Activated T-helper 2 cell treated with anti-CD3 and anti-CD28 coated beads, Interferon-gamma antibody, Interleukin-2, Interleukin-4, amounts not matched to agents 10 μg/mL and 5 μg/mL and 100 μg/mL, durations not matched to agents 14 hours and 24 hours and 36 hours (primary cell): ENCODE results near the gene ATP6V1G1. TPM values are rescaled to one million over a fixed set of nuclear protein-coding genes. Genes with fewer than 3 reads are reported as not detected.
"Not testable (repeated sequence)": the region's sequence is repeated elsewhere in the genome, so short reads cannot be mapped to it uniquely, and the experiment has no call there.

Experiments used
- DNase-seq: peaks from one replicate; pipeline ENCODE4 v3.0.0; 2021; ENCODE audit warnings: low spot score
- H3K27ac Mint-ChIP-seq: one replicate; pipeline ENCODE4 v1.8.0; 2021; ENCODE audit warnings: mixed read lengths
- H3K27me3 Mint-ChIP-seq: one replicate; pipeline ENCODE4 v1.8.0; 2021; ENCODE audit warnings: low read depth, mixed read lengths
- H3K36me3 Mint-ChIP-seq: one replicate; pipeline ENCODE4 v1.8.0; 2021; ENCODE audit warnings: low read depth, mixed read lengths
- H3K4me1 Mint-ChIP-seq: one replicate; pipeline ENCODE4 v1.8.0; 2021; ENCODE audit warnings: low read depth, mixed read lengths
- H3K4me3 Mint-ChIP-seq: one replicate; pipeline ENCODE4 v1.8.0; 2021; ENCODE audit warnings: low read depth, mild to moderate bottlenecking, moderate library complexity, mixed read lengths
- H3K9me3 Mint-ChIP-seq: one replicate; pipeline ENCODE4 v1.8.0; 2021; ENCODE audit warnings: mixed read lengths
- intact Hi-C: fragments of 100-400 bp; cut with micrococcal nuclease; formaldehyde crosslinking; loops from one replicate; pipeline ENCODE4 v1.15.1; 2023
- total RNA-seq: library from RNA; stranded (reverse); gene quantifications from 2 replicates; pipeline ENCODE4 v1.2.3, GENCODE V29; 2022

Gene ATP6V1G1
- total RNA-seq, 1 donor from 2014 or later: 48.1 TPM

DNA sequence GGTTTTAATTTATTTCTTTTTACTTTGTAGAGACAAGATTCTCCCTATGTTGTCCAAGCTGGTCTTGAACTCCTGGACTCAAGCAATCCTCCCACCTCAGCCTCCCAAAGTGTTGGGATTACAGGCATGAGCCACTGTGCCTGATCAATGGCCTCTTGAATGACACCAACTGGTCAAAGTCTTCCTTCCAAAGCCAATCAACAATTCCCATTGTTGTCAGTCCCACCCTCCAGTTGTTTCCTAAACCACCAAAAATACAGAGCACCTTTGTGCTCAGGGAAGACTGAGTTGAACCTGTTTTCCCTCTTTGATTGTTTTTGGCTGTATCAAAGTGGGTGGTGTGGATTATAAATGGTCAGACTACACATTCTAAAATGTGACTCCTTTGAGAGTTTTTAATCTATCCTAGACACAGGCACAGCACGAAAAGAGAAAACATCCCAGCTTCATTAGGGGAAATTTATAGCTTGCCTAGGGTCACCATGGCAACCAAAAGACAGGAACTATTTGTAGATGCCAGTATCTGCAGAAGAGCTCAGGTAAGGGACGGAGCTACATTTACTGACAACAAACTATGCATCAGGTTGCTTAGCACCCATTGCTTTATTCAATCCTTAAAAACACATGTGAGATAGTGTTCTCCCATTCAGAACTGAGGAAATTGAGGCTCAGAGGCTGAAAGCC, 27.6 kb upstream of the ATP6V1G1 start:
- H3K27ac Mint-ChIP-seq: no peak overlapping the region
- H3K4me1 Mint-ChIP-seq: no peaks in the 10 kb centered on the region
- intact Hi-C loops: no loop called here
- no peaks in the 10 kb centered on the region for H3K36me3 Mint-ChIP-seq
- H3K27me3 Mint-ChIP-seq: peaks cover 24% of the 10 kb centered on the region
- no peak for DNase-seq
- H3K4me3 Mint-ChIP-seq: no peak overlapping the region
- H3K9me3 Mint-ChIP-seq: no peaks in the 10 kb centered on the region

DNA sequence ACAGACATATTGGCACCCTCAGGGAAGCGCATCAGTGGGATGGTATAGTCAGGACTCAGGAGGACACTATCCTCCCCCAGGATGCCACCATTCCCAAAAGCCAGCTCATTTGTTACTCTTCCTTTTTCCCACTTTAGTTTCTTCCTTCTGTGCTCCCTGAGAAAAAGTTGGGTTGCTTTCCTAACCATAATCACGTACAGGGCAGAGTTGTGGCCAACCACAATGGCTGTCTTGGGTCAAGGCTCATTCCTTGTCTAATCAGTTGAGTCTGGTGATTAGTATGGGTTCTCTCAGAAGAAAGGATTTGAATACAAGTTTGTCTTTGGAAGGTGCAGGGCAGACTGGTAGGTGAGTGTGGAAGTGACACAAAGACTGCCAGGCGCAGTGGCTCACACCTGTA, 26.6 kb upstream of the ATP6V1G1 start:
- DNase-seq: no peak
- no peaks in the 10 kb centered on the region for H3K9me3 Mint-ChIP-seq
- H3K27me3 Mint-ChIP-seq: peaks cover 26% of the 10 kb centered on the region
- no peaks in the 10 kb centered on the region for H3K4me1 Mint-ChIP-seq
- no peak overlapping the region for H3K27ac Mint-ChIP-seq
- intact Hi-C loops: no loop called here
- no peak overlapping the region for H3K4me3 Mint-ChIP-seq
- no peaks in the 10 kb centered on the region for H3K36me3 Mint-ChIP-seq

- no peak for DNase-seq
- intact Hi-C loops: no loop called here
- Mint-ChIP-seq H3K4me3 (no peak overlapping the region), H3K9me3 (no peaks in the 10 kb centered on the region), H3K4me1 (no peaks in the 10 kb centered on the region), H3K36me3 (no peaks in the 10 kb centered on the region), H3K27me3 (peaks cover 29% of the 10 kb centered on the region), H3K27ac (no peak overlapping the region)
Observed at GRCh38 chr9:114561771-114562170, 25.8 kb upstream of the ATP6V1G1 start.

DNA sequence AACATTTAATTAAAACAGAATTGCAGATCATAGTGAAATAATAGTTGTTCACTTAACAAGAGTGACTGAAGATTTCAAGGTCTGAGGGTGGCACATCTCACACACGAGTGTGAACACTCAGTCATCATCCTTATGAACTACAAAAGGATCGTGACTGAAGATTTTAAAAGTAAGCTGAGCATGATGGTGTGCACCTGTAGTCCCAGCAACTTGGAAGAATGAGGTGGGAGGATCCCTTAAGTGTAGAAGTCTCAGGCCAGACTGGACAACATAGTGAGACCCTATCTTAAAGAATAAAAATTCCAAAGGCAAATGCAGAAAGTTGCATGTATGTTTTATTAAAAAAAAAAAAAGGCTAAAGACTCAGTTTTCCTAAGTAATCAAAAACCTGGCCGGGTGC, 22.4 kb upstream of the ATP6V1G1 start:
- Mint-ChIP-seq H3K36me3 (no peaks in the 10 kb centered on the region), H3K4me1 (no peaks in the 10 kb centered on the region)
- no peak for DNase-seq

GRCh38 chr9:114570742-114571141, 16.8 kb upstream of the ATP6V1G1 start:
- Mint-ChIP-seq H3K36me3 (no peaks in the 10 kb centered on the region), H3K27me3 (peaks cover 14% of the 10 kb centered on the region), H3K4me3 (no peak overlapping the region), H3K4me1 (no peaks in the 10 kb centered on the region), H3K9me3 (no peaks in the 10 kb centered on the region), H3K27ac (no peak overlapping the region)
- no peak for DNase-seq
- intact Hi-C loops: no loop called here

More for the DNA sequence above, 22.4 kb upstream of the ATP6V1G1 start:
- no peaks in the 10 kb centered on the region for H3K9me3 Mint-ChIP-seq
- H3K27ac Mint-ChIP-seq: no peak overlapping the region
- H3K27me3 Mint-ChIP-seq: peaks cover 29% of the 10 kb centered on the region
- no peak overlapping the region for H3K4me3 Mint-ChIP-seq
- intact Hi-C loops: no loop called here

GRCh38 chr9:114571391-114571790, 16.2 kb upstream of the ATP6V1G1 start:
- Mint-ChIP-seq H3K36me3 (no peaks in the 10 kb centered on the region), H3K27me3 (peaks cover 14% of the 10 kb centered on the region), H3K4me3 (no peak overlapping the region), H3K4me1 (no peaks in the 10 kb centered on the region), H3K9me3 (no peaks in the 10 kb centered on the region), H3K27ac (no peak overlapping the region)
- intact Hi-C loops: no loop called here
- DNase-seq: no peak

DNA sequence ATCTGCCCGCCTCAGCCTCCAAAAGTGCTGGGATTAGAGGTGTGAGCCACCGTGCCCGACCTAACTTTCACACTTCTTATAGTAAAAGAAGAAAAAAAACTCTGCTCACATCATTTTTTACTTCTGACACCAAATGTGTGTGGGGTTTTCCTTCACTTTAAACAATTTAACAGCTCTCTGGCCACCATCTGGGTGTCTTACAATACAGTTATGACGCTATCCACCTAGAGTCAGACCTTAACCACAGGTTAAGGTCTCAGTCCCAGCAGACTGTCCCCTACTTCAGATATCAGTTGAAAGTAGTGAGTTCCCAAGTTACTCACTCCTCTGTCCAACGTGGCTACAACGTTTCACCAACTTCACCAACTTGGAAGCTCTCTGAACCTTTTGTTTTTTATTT, 15.4 kb upstream of the ATP6V1G1 start:
- H3K27ac Mint-ChIP-seq: no peak overlapping the region
- DNase-seq: no peak
- H3K4me3 Mint-ChIP-seq: no peak overlapping the region
- intact Hi-C loops: no loop called here
- no peaks in the 10 kb centered on the region for H3K36me3 Mint-ChIP-seq
- peaks cover 11% of the 10 kb centered on the region for H3K27me3 Mint-ChIP-seq
- no peaks in the 10 kb centered on the region for H3K4me1 Mint-ChIP-seq
- H3K9me3 Mint-ChIP-seq: no peaks in the 10 kb centered on the region

GRCh38 chr9:114574438-114574837, 13.1 kb upstream of the ATP6V1G1 start:
- Mint-ChIP-seq H3K4me3 (no peak overlapping the region), H3K9me3 (no peaks in the 10 kb centered on the region), H3K36me3 (no peaks in the 10 kb centered on the region), H3K4me1 (no peaks in the 10 kb centered on the region), H3K27ac (no peak overlapping the region), H3K27me3 (peaks cover 12% of the 10 kb centered on the region)
- no peak for DNase-seq
- intact Hi-C loops: no loop called here

GRCh38 chr9:114576779-114577178, 10.8 kb upstream of the ATP6V1G1 start:
- H3K36me3 Mint-ChIP-seq, intact Hi-C loops, H3K9me3 Mint-ChIP-seq, H3K4me1 Mint-ChIP-seq, H3K4me3 Mint-ChIP-seq, DNase-seq, H3K27ac Mint-ChIP-seq: not testable (repeated sequence)
- H3K27me3 Mint-ChIP-seq: peaks cover 14% of the 10 kb centered on the region

GRCh38 chr9:114578134-114578533, 9.4 kb upstream of the ATP6V1G1 start:
- H3K27me3 Mint-ChIP-seq, H3K4me3 Mint-ChIP-seq, H3K27ac Mint-ChIP-seq, DNase-seq, H3K4me1 Mint-ChIP-seq, H3K9me3 Mint-ChIP-seq, intact Hi-C loops, H3K36me3 Mint-ChIP-seq: not testable (repeated sequence)

DNA sequence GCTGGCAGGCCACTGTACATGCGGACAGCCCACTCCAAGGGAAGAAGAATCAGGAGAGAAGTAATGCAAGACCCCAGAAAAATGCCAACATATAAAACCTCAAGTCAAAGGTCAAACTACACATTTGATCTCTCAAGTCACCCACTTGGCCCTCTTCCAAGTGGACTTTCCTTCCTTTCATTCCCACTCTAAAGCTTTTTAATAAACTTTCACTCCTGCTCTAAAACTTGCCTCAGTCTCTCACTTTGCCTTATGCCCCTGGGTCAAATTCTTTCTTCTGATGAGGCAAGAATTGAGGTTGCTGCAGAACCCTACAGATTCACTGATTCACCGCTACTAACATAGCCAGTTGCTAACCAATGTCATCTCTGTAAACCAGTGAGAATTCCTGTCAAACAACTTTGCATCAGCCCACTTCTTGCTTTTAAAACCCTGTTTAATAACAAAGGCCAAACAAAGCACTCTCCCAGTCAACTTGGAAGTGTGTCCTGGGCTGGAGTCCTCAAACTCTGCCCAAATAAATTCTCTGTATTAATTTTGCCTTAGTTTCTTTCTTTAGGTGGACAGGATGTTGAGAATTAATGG, 6.9 kb upstream of the ATP6V1G1 start:
- no peak overlapping the region for H3K27ac Mint-ChIP-seq
- intact Hi-C loops: no loop called here
- DNase-seq: no peak
- H3K4me3 Mint-ChIP-seq: no peak overlapping the region
- no peaks in the 10 kb centered on the region for H3K36me3 Mint-ChIP-seq
- H3K27me3 Mint-ChIP-seq: peaks cover 8% of the 10 kb centered on the region
- no peaks in the 10 kb centered on the region for H3K4me1 Mint-ChIP-seq
- H3K9me3 Mint-ChIP-seq: no peaks in the 10 kb centered on the region

- no peak overlapping the region for H3K4me3 Mint-ChIP-seq
- peaks cover 9% of the 10 kb centered on the region for H3K36me3 Mint-ChIP-seq
- peaks cover 6% of the 10 kb centered on the region for H3K27me3 Mint-ChIP-seq
- no peak for DNase-seq
- intact Hi-C loops: no loop called here
- H3K27ac Mint-ChIP-seq: no peak overlapping the region
- peaks cover 9% of the 10 kb centered on the region for H3K4me1 Mint-ChIP-seq
- H3K9me3 Mint-ChIP-seq: no peaks in the 10 kb centered on the region
Observed at GRCh38 chr9:114583371-114584155, 4.0 kb upstream of the ATP6V1G1 start.

DNA sequence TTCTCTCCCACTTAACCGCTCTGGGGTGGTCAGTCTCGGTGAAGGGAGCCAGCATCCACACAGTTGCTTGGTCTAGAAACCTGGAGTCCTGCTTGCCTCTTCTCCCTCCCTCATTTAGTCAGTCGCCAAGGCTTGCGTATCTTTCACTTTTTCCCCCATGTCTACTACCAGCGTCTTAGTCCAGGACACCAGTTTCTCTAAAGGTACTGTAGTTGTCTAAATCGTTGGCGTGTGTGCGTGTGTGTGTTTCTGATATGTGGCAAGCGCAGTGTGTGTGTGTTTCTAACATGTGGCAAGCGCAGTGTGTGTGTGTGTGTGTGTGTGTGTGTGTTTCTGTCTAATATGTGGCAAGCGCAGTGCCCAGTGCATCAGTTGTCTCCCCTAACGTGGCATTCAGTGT, 641 bp downstream of the ATP6V1G1 start:
- H3K4me1 Mint-ChIP-seq: peaks cover 45% of the 10 kb centered on the region
- H3K4me3 Mint-ChIP-seq: peak overlapping the region; percentile 98
- H3K27ac Mint-ChIP-seq: peak overlapping the region; percentile 98
- no peak for DNase-seq
- no peaks in the 10 kb centered on the region for H3K9me3 Mint-ChIP-seq
- H3K27me3 Mint-ChIP-seq: peaks cover 4% of the 10 kb centered on the region
- intact Hi-C loops: loop anchor here (5.0 kb wide), 1 partner anchor 81 kb away; the partner anchor contains the start of gene WHRN
- peaks cover 35% of the 10 kb centered on the region for H3K36me3 Mint-ChIP-seq
